Ovary (tissue), 3 donors: ENCODE measurements around the gene GPR107.

Source experiments
- CTCF ChIP-seq, 3 donors: fragments of 450-650 bp in 2 of 3; fragments of 200-600 bp in 1 of 3; IDR thresholded peaks; one replicate each; pipeline versions ENCODE4 v1.5.1 to v1.8.0; 2016 to 2022; ENCODE audit warnings: antibody characterized with exemption in 3 of 3, mild to moderate bottlenecking in 1 of 3
- POLR2A ChIP-seq: fragments of 450-650 bp; IDR thresholded peaks from one replicate; pipeline ENCODE4 v1.6.1; 2017; ENCODE audit warnings: antibody characterized with exemption, mild to moderate bottlenecking, moderate library complexity
- donor health status: DM: no; HTN: no; CAD: no.

GRCh38 chr9:130084337-130084736 lies 30.6 kb downstream of the GPR107 start:
- TF ChIP-seq CTCF (IDR thresholded peaks at IDR 0.05) (no peak), POLR2A (no peak)
